Transverse colon (tissue), 4 donors: Measurements from ENCODE around the gene MAP1LC3A. TPM values are rescaled to one million over a fixed set of nuclear protein-coding genes. Genes with fewer than 3 reads are reported as not detected.

ENCODE experiments used
- DNase-seq: peaks from one replicate; pipeline ENCODE4 v3.0.0-alpha.2; 2019
- H3K27ac ChIP-seq, 4 donors: fragments of 200-600 bp; sonication (generic); 2 replicates each; pipeline ENCODE4 v1.5.1; 2016 to 2018; ENCODE audit warnings: inconsistent platforms in 4 of 4
- H3K27me3 ChIP-seq: fragments of 200-600 bp; sonication (generic); 2 replicates; pipeline ENCODE4 v1.5.1; 2017; ENCODE audit warnings: inconsistent platforms
- H3K36me3 ChIP-seq, 4 donors: fragments of 200-600 bp; sonication (generic); 2 replicates each; pipeline ENCODE4 v1.5.1; 2017 to 2019; ENCODE audit warnings: inconsistent platforms in 4 of 4
- H3K4me1 ChIP-seq, 4 donors: fragments of 200-600 bp; sonication (generic); 2 replicates each; pipeline ENCODE4 v1.5.1; 2017 to 2020; ENCODE audit warnings: inconsistent platforms in 4 of 4
- H3K4me3 ChIP-seq, 4 donors: fragments of 200-600 bp; sonication (generic); 1 replicate in 1 of 4; 2 replicates in 3 of 4; pipeline versions ENCODE4 v1.5.1 to v1.6.1; 2017 to 2019; ENCODE audit warnings: inconsistent platforms in 4 of 4
- H3K9me3 ChIP-seq, 2 donors: fragments of 200-600 bp; sonication (generic); 2 replicates each; pipeline ENCODE4 v1.5.1; 2017 to 2019; ENCODE audit warnings: inconsistent platforms in 2 of 2
- EP300 ChIP-seq: sonication (generic); formaldehyde crosslinking; IDR thresholded peaks from one replicate; pipeline ENCODE4 v1.6.1; 2017; ENCODE audit warnings: antibody characterized with exemption, low read depth
- POLR2A ChIP-seq: fragments of 450-650 bp; IDR thresholded peaks from one replicate; pipeline ENCODE4 v1.6.1; 2016; ENCODE audit warnings: antibody characterized with exemption, mild to moderate bottlenecking, moderate library complexity
- POLR2AphosphoS5 ChIP-seq, 3 donors: sonication (generic); formaldehyde crosslinking; IDR thresholded peaks; one replicate each; pipeline ENCODE4 v1.6.1; 2016; ENCODE audit warnings: antibody characterized with exemption in 3 of 3
- WGBS, 2 donors: methylation state at CpG; one replicate each; pipeline ENCODE4 v1.1.5; 2018; ENCODE audit warnings: low coverage in 1 of 2; 5-methylcytosine and 5-hydroxymethylcytosine counted together
- in situ Hi-C, 4 donors: fragments of 200-750 bp; cut with MboI; loops; one replicate each; pipeline versions ENCODE4 v1.15.0 to v1.15.1; 2017; ENCODE audit warnings: low sequenced_read_pairs in 3 of 4, low pct_ligation_motif_present in 1 of 4, low pct_unique_long_range_greater_than_20kb in 1 of 4
- intact Hi-C: fragments of 100-400 bp; cut with DNase I; formaldehyde crosslinking; loops from one replicate; pipeline ENCODE4 v1.15.1; 2023; ENCODE audit warnings: low total_unique reads
- total RNA-seq, 4 donors: library from RNA; depleted of rRNA; stranded (reverse); fragments of >200 nt; gene quantifications; one replicate each; pipeline ENCODE4 v1.1.0, GENCODE V29; 2016
- TF ChIP-seq, protein P1 (sequence below), 5 experiments: fragments of 200-600 bp in 3 of 5; fragments of 450-650 bp in 2 of 5; sonication (generic) in 3 of 5; IDR thresholded peaks; 1 replicate in 2 of 5; 2 replicates in 3 of 5; pipeline ENCODE4 v1.5.1; 2016 to 2017; ENCODE audit warnings: antibody characterized with exemption in 5 of 5, inconsistent platforms in 3 of 5, mild to moderate bottlenecking in 2 of 5, moderate library complexity in 1 of 5

MAP1LC3A gene
- total RNA-seq, 4 donors from 2014 or later, result 41.8 to 166 (median 98.3) TPM

DNA sequence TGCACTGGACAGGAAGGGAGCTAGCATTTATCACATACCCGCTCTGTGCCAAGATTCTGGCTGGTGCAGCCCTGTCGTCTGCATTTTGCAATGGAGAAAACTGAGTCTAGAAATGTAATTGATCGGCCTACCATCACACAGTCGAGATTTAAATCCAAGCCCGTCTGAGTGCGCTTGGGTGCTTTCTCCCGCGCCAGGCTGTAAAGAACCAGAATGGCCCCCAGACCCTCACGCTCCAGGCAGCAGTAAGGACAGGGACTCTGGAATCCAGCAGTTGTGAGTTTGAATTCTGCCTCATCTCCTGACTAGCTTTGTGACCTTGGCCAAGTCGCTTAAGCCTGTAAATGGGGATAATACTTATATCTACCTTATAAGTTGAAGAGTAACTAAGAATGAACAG is 31.5 kb upstream of the MAP1LC3A start:
- Histone ChIP-seq H3K4me3 (no peak overlapping the region), H3K27me3 (no peaks in the 10 kb centered on the region), H3K9me3 (no peaks in the 10 kb centered on the region), H3K36me3 (peaks cover 0 to 21% (median 9%) of the 10 kb centered on the region in 4 donors), H3K4me1 (peaks cover 40 to 70% (median 46%) of the 10 kb centered on the region in 4 donors), H3K27ac (peak overlapping the region; percentile 81 to 91 (median 86))
- DNase-seq, result no peak
- intact Hi-C loops, result no loop called here
- 82 to 84% methylated on average over 3 to 10 of the region's 10 CpGs for WGBS, 2 donors
- in situ Hi-C loops, result loop anchor here in 1 of 4 donors (10.0 kb wide), 1 partner anchor 212 kb away; no protein-coding TSS in a partner anchor
- TF ChIP-seq POLR2A (no peak), EP300 (no peak), POLR2AphosphoS5 (IDR thresholded peaks at IDR 0.05) (no peak)
- TF ChIP-seq, protein P1, sequence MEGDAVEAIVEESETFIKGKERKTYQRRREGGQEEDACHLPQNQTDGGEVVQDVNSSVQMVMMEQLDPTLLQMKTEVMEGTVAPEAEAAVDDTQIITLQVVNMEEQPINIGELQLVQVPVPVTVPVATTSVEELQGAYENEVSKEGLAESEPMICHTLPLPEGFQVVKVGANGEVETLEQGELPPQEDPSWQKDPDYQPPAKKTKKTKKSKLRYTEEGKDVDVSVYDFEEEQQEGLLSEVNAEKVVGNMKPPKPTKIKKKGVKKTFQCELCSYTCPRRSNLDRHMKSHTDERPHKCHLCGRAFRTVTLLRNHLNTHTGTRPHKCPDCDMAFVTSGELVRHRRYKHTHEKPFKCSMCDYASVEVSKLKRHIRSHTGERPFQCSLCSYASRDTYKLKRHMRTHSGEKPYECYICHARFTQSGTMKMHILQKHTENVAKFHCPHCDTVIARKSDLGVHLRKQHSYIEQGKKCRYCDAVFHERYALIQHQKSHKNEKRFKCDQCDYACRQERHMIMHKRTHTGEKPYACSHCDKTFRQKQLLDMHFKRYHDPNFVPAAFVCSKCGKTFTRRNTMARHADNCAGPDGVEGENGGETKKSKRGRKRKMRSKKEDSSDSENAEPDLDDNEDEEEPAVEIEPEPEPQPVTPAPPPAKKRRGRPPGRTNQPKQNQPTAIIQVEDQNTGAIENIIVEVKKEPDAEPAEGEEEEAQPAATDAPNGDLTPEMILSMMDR (IDR thresholded peaks at IDR 0.05), result no peak

DNA sequence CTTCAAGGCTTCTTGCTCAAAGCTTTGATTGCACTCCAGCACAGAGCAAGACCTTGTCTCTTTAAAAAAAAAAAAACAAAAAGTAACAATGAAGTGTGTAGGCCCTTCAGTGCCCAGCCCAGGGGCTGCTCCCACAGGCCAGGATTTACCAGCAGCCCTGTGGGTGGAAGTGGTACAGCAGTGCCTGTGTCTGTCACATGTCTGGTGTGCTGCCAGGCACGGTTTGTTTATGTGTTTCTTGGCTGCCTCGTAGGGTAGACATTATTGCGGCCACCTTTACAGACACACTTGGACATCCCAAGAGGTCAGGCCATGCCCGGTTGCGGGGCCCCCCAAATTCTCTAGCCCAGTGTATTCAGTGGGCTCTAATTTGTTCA is 29.6 kb upstream of the MAP1LC3A start:
- H3K4me3 ChIP-seq, result no peak overlapping the region
- H3K4me1 ChIP-seq, result peaks cover 27 to 51% (median 31%) of the 10 kb centered on the region in 4 donors
- no peak for DNase-seq
- H3K27ac ChIP-seq, result peak overlapping the region in 2 of 4 donors; percentile 14 to 26
- no peaks in the 10 kb centered on the region for H3K27me3 ChIP-seq
- in situ Hi-C loops (loop anchor here in 1 of 4 donors (10.0 kb wide), 1 partner anchor 214 kb away; no protein-coding TSS in a partner anchor), intact Hi-C loops (no loop called here)
- H3K9me3 ChIP-seq, result no peaks in the 10 kb centered on the region
- TF ChIP-seq POLR2A (no peak), POLR2AphosphoS5 (IDR thresholded peaks at IDR 0.05) (no peak), EP300 (no peak)
- TF ChIP-seq, protein P1 (IDR thresholded peaks at IDR 0.05), result no peak
- 56% methylated on average over 5 of the region's 5 CpGs; no CpG with 5 or more reads in 1 of the 2 donors for WGBS, 2 donors
- peaks cover 0 to 25% (median 12%) of the 10 kb centered on the region in 4 donors for H3K36me3 ChIP-seq

DNA sequence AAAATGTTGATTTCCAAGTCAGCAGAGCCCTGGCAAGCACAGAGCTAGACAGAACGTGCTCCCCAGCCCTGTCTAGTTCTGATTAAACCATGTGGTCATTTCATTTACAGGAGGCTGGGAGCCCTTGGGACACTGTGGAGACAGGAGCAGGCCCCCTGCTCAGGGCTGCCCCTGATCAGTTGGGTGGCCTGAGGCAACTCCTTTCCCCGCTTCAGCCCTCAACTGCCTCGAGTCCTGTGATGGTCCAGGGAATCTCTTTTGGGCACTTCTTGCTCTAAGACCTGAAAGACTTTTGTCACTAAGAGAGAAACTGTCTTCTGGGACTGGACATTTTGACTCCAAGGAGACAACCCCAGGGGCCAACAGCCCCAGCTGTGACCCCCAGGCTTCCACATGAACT is 28.8 kb upstream of the MAP1LC3A start:
- in situ Hi-C loops, result loop anchor here in 1 of 4 donors (10.0 kb wide), 1 partner anchor 215 kb away; no protein-coding TSS in a partner anchor
- no peak for TF ChIP-seq POLR2AphosphoS5 (IDR thresholded peaks at IDR 0.05)
- TF ChIP-seq, protein P1 (IDR thresholded peaks at IDR 0.05), result no peak
- no peak for TF ChIP-seq EP300
- no peak for TF ChIP-seq POLR2A
- Histone ChIP-seq H3K36me3 (peaks cover 0 to 32% (median 16%) of the 10 kb centered on the region in 4 donors), H3K27me3 (no peaks in the 10 kb centered on the region), H3K9me3 (no peaks in the 10 kb centered on the region), H3K4me1 (peaks cover 27 to 44% (median 29%) of the 10 kb centered on the region in 4 donors), H3K4me3 (no peak overlapping the region), H3K27ac (no peak overlapping the region)
- WGBS, 2 donors, result 86 to 88% methylated on average over 1 to 3 of the region's 3 CpGs
- no peak for DNase-seq
- intact Hi-C loops, result no loop called here

DNA sequence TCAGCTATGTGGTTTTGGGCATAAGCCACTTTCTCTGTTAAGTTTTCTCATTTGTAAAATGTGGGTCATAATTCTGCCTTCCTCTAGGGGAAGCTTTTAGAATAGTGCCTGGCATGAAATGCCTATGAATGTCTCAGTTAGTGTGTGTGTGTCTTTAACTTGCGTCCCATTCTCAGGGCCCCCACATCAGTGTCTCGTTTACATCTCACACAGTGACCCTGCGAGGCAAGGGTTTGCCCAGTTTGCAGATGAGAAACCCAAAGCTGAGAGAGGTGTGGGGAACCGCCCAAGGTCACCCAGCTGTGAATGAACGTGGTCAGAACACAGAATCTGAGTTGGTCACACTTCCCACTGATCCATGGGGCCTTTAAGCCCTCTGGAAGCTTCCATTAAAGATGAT is 28.2 kb upstream of the MAP1LC3A start:
- H3K27ac ChIP-seq, result no peak overlapping the region
- in situ Hi-C loops (no loop called here), intact Hi-C loops (no loop called here)
- H3K4me3 ChIP-seq, result no peak overlapping the region
- peaks cover 23 to 38% (median 23%) of the 10 kb centered on the region in 4 donors for H3K4me1 ChIP-seq
- TF ChIP-seq EP300 (no peak), POLR2AphosphoS5 (IDR thresholded peaks at IDR 0.05) (no peak), POLR2A (no peak)
- TF ChIP-seq, protein P1 (IDR thresholded peaks at IDR 0.05), result no peak
- H3K36me3 ChIP-seq, result peaks cover 0 to 38% (median 18%) of the 10 kb centered on the region in 4 donors
- H3K9me3 ChIP-seq, result no peaks in the 10 kb centered on the region
- DNase-seq, result no peak
- WGBS, 2 donors, result 59 to 74% methylated on average over 3 to 5 of the region's 5 CpGs
- no peaks in the 10 kb centered on the region for H3K27me3 ChIP-seq
